Measurements from ENCODE around the gene SRRM2.

SRRM2 gene

GRCh38 chr16:2756288-2757015 is 4.0 kb downstream of the SRRM2 start:
- no peak for TF ChIP-seq BHLHE40 (IDR thresholded peaks at IDR 0.05; ENCODE audit: borderline replicate concordance)
- TF ChIP-seq ARNT (IDR thresholded peaks at IDR 0.05), result no peak
- TF ChIP-seq FOXA1 (IDR thresholded peaks at IDR 0.05), result no peak
- no peak for TF ChIP-seq SUZ12 (IDR thresholded peaks at IDR 0.05)
- no peak for TF ChIP-seq ELF4 (IDR thresholded peaks at IDR 0.05)
- no peak for TF ChIP-seq CTBP1 (IDR thresholded peaks at IDR 0.05; ENCODE audit: borderline replicate concordance)
- no peak for TF ChIP-seq L3MBTL2 (conservative IDR thresholded peaks at IDR 0.05)
- no peak for TF ChIP-seq FOXK2 (IDR thresholded peaks at IDR 0.05)
- TF ChIP-seq NFRKB (IDR thresholded peaks at IDR 0.05), result no peak
- TF ChIP-seq PKNOX1 (IDR thresholded peaks at IDR 0.05), result no peak
- no peak for TF ChIP-seq LEF1 (IDR thresholded peaks at IDR 0.05; ENCODE audit: borderline replicate concordance)
- no peak for TF ChIP-seq HDGF (IDR thresholded peaks at IDR 0.05; ENCODE audit: borderline replicate concordance)
- TF ChIP-seq SP1 (IDR thresholded peaks at IDR 0.05), result no peak
- TF ChIP-seq TARDBP (IDR thresholded peaks at IDR 0.05), result no peak
- no peak for TF ChIP-seq FOXM1 (IDR thresholded peaks at IDR 0.05; ENCODE audit: borderline replicate concordance)
- TF ChIP-seq ZNF384 (IDR thresholded peaks at IDR 0.05), result no peak
- no peak for DNase-seq (ENCODE audit: extremely low spot score)
- CTCF ChIA-PET, result no interaction called here
- POLR2A ChIA-PET, result interaction anchor here (1.0 to 1.1 kb wide), 2 partner anchors 18 to 75 kb away, joined by 3 read pairs; no protein-coding TSS in a partner anchor

GRCh38 chr16:2757344-2757743 is 4.9 kb downstream of the SRRM2 start:
- POLR2A ChIA-PET, result interaction anchor here (0.7 kb wide), 1 partner anchor 21 kb away, joined by 4 read pairs; no protein-coding TSS in a partner anchor
- no peak for DNase-seq (ENCODE audit: extremely low spot score)
- TF ChIP-seq TARDBP (IDR thresholded peaks at IDR 0.05) (no peak), ZNF384 (IDR thresholded peaks at IDR 0.05) (no peak), FOXM1 (IDR thresholded peaks at IDR 0.05; ENCODE audit: borderline replicate concordance) (no peak), LEF1 (IDR thresholded peaks at IDR 0.05; ENCODE audit: borderline replicate concordance) (no peak), ARNT (IDR thresholded peaks at IDR 0.05) (no peak), NFRKB (IDR thresholded peaks at IDR 0.05) (no peak), CTBP1 (IDR thresholded peaks at IDR 0.05; ENCODE audit: borderline replicate concordance) (no peak), L3MBTL2 (conservative IDR thresholded peaks at IDR 0.05) (no peak), SUZ12 (IDR thresholded peaks at IDR 0.05) (no peak), PKNOX1 (IDR thresholded peaks at IDR 0.05) (no peak)
- CTCF ChIA-PET, result no interaction called here

DNA sequence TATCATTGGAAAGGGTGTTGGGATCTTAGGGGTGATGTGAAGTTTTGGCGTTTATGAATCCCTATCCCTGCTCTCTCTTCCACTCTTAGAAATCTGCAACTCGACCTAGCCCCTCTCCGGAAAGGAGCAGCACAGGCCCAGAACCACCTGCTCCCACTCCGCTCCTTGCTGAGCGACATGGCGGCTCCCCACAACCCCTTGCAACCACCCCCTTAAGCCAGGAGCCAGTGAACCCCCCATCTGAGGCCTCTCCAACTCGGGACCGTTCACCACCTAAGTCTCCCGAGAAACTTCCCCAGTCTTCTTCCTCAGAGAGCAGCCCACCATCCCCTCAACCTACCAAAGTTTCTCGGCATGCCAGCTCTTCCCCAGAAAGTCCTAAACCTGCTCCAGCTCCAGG is 9.0 kb downstream of the SRRM2 start:
- TF ChIP-seq FOXK2 (IDR thresholded peaks at IDR 0.05) (no peak), HDGF (IDR thresholded peaks at IDR 0.05; ENCODE audit: borderline replicate concordance) (no peak), L3MBTL2 (conservative IDR thresholded peaks at IDR 0.05) (no peak), FOXA1 (IDR thresholded peaks at IDR 0.05) (no peak), PKNOX1 (IDR thresholded peaks at IDR 0.05) (no peak), CTBP1 (IDR thresholded peaks at IDR 0.05; ENCODE audit: borderline replicate concordance) (no peak), SUZ12 (IDR thresholded peaks at IDR 0.05) (no peak), ELF4 (IDR thresholded peaks at IDR 0.05) (no peak), LEF1 (IDR thresholded peaks at IDR 0.05; ENCODE audit: borderline replicate concordance) (no peak), SP1 (IDR thresholded peaks at IDR 0.05) (no peak), ZNF384 (IDR thresholded peaks at IDR 0.05) (no peak), NFRKB (IDR thresholded peaks at IDR 0.05) (no peak), BHLHE40 (IDR thresholded peaks at IDR 0.05; ENCODE audit: borderline replicate concordance) (no peak), FOXM1 (IDR thresholded peaks at IDR 0.05; ENCODE audit: borderline replicate concordance) (no peak), TARDBP (IDR thresholded peaks at IDR 0.05) (no peak), ARNT (IDR thresholded peaks at IDR 0.05) (no peak)
- ChIA-PET CTCF (no interaction called here), POLR2A (no interaction called here)
- no peak for DNase-seq (ENCODE audit: extremely low spot score)

GRCh38 chr16:2761886-2762583 is 9.6 kb downstream of the SRRM2 start:
- POLR2A ChIA-PET, result interaction anchor here (2.0 kb wide), 1 partner anchor 10 kb away, joined by 8 read pairs; the partner anchor contains the start of gene SRRM2
- no peak for DNase-seq (ENCODE audit: extremely low spot score)
- TF ChIP-seq ARNT (IDR thresholded peaks at IDR 0.05) (no peak), SP1 (IDR thresholded peaks at IDR 0.05) (no peak), NFRKB (IDR thresholded peaks at IDR 0.05) (no peak)
- CTCF ChIA-PET, result no interaction called here

DNA sequence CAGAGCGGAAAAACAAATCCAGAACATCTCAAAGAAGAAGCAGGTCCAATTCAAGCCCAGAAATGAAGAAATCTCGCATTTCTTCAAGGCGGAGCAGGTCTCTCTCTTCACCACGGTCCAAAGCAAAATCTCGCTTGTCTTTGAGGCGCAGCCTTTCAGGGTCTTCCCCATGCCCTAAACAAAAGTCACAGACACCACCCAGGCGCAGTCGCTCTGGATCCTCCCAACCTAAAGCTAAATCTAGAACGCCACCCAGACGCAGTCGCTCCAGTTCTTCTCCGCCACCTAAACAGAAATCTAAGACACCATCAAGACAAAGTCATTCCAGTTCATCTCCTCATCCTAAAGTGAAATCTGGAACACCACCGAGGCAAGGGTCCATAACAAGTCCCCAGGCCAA is 10.3 kb downstream of the SRRM2 start:
- TF ChIP-seq BHLHE40 (IDR thresholded peaks at IDR 0.05; ENCODE audit: borderline replicate concordance), result no peak
- no peak for TF ChIP-seq NFRKB (IDR thresholded peaks at IDR 0.05)
- no peak for TF ChIP-seq SUZ12 (IDR thresholded peaks at IDR 0.05)
- no peak for TF ChIP-seq FOXM1 (IDR thresholded peaks at IDR 0.05; ENCODE audit: borderline replicate concordance)
- no peak for TF ChIP-seq FOXK2 (IDR thresholded peaks at IDR 0.05)
- TF ChIP-seq LEF1 (IDR thresholded peaks at IDR 0.05; ENCODE audit: borderline replicate concordance), result no peak
- TF ChIP-seq ZNF384 (IDR thresholded peaks at IDR 0.05), result no peak
- TF ChIP-seq PKNOX1 (IDR thresholded peaks at IDR 0.05), result no peak
- no peak for TF ChIP-seq ELF4 (IDR thresholded peaks at IDR 0.05)
- DNase-seq (ENCODE audit: extremely low spot score), result no peak
- ChIA-PET CTCF (no interaction called here), POLR2A (interaction anchor here (2.0 kb wide), 1 partner anchor 10 kb away, joined by 8 read pairs; the partner anchor contains the start of gene SRRM2)
